GM19023 (cell line): ENCODE measurements around the gene SGCG.
"Not testable (repeated sequence)": the region's sequence is repeated elsewhere in the genome, so short reads cannot be mapped to it uniquely, and the experiment has no call there.

Experiments used
- ATAC-seq: cut with Tn5 transposase; IDR thresholded peaks from one replicate; pipeline ENCODE4 v1.9.1; 2021; ENCODE audit warnings: mild to moderate bottlenecking, moderate library complexity; ENCODE audit not compliant: unreplicated experiment

Gene SGCG, protein sequence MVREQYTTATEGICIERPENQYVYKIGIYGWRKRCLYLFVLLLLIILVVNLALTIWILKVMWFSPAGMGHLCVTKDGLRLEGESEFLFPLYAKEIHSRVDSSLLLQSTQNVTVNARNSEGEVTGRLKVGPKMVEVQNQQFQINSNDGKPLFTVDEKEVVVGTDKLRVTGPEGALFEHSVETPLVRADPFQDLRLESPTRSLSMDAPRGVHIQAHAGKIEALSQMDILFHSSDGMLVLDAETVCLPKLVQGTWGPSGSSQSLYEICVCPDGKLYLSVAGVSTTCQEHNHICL

DNA sequence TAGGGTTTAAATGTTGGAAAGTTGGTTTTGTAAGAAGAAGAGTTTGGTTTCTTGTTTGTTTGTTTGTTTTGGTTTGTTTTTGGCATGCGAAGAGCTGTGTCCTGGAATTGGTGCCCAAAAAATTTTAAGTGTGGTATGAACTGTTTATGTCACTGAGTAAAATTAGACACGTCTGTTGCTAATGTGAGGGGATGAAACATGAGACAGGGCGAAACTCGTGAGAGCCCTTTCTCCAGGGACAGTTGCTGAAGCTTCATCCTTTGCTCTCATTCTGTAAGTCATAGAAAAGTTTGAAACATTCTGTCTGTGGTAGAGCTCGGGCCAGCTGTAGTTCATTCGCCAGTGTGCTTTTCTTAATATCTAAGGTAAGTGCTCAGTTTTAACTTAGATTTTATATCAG, at the start of gene SGCG:
TSS of gene SGCG (plus strand) at position 269 of the 400 bp plus-strand sequence. CDS start 22,716 bp downstream, outside the sequence.
- ATAC-seq = no peak

DNA sequence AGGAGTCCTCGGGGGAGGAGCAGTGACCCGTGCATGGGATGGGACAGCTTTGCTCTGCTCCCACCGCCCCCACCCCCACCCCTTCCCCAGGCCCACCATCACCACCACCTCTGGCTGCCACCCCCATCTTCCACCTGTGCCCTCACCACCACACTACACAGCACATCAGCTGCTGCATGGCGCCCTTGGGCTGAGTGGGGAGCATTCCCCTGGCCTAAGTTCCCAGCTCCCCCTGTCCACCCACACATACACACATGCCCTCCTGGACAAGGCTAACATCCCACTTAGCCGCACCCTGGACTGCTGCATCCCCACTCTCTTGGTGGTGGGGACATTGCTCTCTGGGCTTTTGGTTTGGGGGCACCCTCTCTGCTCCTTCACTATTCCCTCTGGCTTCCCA, 46.2 kb upstream of the SGCG start:
- no peak for ATAC-seq

DNA sequence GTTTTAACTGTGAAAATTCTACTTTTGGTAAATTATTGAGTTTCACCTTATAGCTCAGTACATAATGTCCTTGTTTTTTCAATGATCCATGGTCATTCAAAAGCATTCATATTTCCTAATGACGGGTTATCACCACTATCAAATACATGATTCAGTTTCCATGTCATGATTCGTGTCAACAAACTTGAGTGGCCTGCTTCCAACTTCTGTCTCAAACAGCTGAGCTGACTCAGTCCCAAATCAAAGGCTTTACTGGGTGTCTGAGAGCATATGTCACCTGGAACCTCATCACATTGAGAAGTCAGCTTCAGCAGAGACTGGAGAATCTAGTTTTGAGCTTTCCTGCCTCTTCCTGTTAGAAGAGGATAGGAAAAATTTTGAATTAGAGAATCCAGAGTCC, 40.3 kb upstream of the SGCG start:
- ATAC-seq = no peak

DNA sequence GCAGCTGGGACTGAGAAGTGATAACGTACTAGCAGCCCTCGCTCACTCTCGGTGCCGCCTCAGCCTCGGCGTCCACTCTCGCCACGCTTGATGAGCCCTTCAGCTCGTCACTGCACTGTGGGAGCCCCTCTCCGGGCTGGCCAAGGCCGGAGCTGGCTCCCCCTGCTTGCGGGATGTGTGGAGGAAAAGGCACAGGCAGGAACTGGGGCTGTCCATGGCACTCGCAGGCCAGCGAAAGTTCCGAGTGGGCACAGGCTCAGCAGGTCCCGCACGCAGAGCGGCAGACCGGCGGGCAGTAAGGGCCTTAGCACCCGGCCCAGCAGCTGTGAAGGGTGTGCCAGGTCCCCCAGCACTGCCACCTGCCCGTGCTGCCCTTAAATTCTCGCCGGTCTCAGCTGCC, 38.8 kb upstream of the SGCG start:
- no peak for ATAC-seq

DNA sequence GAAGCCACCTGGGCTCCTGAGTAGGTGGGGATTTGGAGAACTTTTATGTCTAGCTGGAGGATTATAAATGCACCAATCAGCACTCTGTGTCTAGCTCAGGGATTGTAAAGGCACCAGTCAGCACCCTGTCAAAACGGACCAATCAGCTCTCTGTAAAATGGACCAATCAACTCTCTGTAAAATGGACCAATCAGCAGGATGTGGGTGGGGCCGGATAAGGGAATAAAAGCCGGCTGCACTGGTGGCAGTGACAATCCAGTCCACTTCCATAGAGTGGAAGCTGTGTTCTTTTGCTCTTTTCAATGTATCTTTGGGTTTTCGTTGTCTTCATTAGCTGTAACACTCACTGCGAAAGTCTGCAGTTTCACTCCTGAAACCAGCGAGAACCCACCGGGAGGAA, 38.2 kb upstream of the SGCG start:
- not testable (repeated sequence) for ATAC-seq

DNA sequence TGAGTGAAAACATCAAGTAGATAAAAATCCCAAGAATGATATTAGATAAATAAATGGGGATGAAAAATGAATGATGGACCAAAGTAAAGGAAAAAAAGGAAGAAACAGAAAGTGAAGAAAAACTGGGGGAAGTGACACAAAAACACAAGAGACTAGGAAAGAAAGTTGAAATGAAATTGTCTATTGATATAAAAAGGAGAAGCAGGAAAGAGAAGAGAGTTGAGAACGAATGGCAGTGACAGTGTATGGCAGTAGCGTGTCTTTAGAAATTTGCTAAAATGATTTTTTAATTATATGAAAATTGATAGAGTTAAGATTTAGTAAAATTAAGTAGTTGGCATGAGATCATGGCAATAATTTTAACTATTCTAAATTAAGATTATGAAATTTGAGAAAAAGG, 36.3 kb upstream of the SGCG start:
- no peak for ATAC-seq

DNA sequence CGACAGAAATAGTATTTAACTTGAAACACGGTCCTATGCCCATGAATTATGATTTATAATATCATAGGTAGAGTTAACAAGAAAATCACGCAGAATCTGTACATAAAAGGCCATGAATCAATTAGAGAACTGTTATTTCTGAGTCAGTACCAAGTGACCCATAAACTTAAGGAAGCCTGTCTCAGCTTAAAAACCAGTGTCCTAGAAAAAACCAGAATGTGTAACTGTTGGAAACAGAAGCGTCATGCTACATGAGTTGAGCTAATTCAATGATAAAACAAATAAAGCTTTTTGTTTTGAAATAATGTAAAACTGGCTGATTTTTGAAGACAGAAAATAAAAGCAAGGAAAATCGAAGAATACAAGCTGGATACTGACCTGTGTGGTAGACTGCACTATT, 34.8 kb upstream of the SGCG start:
- ATAC-seq = no peak

DNA sequence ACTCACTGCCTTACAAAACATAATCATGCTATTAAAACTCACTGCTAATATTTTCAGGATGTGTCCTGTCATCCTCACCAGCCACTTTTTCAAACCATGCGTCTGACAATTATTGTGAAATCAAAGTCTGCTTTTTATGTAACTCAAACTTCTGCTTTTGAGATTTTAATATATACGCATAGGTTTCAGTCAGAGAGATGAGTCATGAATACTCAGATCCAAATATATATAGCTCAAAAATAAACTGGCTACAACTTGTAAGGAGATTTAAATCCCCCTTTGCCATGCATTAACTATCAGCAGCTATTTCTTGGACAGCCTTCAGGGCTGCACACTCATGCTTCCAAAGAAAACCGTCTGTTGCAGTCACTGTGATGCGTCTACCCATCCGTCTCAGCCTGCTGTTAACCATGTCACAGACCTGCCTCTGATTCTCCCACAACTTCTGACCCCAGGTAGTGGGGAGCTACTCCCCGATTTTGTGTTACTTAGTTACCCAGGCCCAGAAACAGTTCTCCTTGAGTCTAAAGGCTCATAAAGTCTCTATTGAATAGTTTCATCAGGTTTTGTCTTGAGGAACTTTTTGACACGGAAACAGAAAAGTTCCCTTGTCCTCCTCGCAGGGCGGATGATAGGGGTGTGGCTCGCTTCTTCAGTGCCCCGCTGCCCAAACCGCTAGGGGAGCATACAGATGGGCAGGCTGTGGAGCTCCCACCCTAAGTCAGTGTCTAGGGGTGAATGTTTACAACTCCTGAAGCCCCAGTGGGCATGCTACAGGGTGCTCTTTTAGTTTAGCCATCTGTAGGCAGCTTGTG, 33.8 kb upstream of the SGCG start:
- no peak for ATAC-seq

DNA sequence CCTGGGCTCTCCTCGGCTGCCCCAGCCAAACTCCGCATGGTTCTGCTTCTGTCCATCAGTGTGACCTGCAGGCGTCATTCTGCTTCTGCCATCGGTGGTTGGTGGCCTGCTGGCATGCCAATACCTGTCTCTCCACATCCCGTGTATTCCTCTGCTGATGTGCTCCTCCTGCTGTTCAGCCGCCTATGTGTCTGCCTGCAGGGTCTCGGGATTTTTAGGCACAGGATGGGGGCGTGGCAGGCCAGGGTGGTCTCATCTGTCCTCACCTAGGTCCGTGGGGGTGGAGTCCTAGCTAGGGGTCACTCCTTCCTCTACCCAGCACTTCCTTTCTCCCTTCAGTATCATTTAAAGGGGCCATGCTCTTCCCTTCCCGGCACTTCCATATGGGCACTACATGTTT, 33.0 kb upstream of the SGCG start:
- no peak for ATAC-seq

DNA sequence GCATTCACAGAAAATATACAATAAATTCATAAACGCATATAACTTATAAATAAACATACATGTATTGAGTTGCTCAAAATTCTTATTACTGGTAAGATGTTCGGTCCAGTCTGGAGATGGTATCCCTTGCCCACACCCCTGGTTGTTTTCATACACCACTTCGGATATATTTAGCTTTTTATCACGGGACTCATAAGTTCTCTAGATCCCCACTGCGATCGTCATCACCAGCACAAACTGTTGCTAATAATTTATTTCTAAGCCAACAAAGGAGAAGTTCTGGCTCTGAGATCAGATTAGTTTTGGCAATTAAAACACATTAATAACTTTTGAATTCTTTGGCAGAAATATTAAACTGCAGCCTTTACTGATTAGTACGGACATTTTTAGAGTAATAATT, 23.0 kb upstream of the SGCG start:
- ATAC-seq = no peak

DNA sequence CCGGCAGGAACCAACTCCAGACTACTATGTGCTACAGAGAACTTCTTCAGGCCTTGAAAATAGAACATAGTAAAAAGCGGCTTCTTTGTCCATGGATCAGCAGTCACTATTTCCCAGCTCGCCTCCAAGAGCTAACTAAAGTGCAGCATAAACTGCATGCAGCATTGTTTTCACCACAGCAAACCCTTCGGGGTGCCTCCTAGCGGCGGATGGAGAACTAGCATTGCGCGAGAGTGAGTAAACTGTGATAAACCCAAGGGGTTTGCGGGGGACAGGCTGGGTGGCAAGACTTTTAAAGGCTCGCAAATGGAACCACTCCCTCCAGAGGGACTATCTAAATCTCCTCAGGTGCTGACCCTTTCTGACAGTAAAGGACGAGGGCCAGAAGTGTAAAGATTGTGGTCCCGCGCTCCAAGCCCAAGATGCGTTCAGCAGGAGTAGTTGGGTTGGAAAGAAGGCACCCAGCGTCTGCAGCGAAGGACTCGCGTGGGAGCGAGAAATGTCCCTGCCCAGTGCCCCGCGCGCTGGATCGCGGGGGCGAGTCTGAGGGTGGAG, 21.5 kb upstream of the SGCG start:
- no peak for ATAC-seq

DNA sequence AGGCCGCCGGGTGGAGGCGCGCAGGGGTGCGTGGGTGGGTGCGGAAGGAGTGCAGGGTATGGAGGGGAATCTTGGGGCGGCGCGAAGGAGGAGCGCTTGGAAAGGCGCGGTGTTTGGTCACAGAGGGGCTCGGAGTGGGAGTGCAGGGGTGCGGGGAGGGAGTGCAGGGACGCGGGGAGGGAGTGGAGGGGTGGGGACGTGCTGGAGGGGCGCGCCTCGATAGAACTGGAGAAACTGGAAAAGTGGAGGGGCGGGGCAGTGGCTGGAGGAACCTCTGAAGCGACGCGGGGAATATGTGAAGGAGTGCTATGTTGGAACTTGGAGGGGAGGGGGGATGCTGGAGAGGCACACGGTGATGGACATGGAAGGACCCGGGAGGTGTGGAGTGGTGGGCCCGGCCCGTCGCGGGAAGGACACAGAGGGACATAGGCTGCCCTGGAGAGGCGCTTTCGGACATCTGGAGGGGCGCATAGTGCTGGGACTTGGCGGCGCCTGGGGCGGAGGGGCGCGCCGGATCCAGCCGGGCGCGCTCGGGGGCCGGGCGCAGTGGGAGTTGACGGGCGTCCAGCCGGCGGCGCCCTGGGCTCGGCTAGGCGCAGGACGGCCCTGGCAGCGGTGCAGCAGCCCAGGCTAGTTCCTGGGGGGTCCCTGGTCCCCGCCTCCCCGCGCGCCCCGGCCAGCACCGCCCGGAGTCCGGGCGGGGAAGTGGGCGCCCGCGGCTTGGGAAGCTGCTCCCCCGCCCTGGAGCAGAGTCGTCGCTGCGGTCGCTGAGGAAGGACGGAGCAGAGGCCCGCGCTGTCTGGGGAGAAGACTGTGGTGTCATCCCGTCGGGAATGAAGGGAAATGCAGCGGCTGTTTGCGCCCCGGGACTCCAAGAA, 20.8 kb upstream of the SGCG start:
- ATAC-seq = no peak

DNA sequence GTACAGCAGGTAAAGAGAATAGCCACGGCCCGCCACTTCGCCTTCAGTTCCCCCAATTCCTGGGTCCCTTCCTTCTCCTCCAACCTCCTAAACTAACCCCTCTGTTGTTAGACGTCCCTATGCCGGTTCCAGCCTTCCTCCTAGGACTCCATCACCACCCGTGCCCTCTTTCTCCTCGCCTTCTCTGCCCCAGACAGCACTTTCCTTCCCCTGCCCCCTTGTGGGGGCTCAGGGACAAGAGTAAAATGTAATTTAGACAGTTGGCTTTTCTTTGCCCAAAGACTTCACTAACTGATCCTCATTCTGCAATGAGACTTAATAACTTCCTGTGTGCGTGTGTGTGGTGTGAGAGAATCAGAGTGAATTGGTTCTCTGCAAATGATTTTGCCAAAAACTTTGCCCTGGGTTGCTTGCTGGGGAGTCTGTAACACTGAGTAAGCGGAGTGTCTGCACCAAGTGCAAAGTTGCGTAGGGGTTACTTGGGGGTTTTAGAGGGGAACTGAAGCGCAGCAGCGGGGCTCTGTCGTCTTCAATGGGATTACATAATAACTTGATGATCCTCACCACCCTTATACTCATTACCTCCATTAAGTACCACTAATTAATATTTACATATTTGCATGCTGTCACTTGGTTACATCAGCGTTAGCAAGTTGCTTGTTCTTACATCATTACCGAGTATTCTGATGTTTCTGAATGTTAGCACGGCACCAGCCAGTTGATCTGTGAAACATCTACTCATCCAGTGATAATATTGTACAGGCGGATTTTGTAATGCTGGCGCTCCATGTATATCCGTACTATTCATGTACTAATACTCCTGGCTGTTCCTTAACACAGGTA, 19.9 kb upstream of the SGCG start:
- no peak for ATAC-seq

DNA sequence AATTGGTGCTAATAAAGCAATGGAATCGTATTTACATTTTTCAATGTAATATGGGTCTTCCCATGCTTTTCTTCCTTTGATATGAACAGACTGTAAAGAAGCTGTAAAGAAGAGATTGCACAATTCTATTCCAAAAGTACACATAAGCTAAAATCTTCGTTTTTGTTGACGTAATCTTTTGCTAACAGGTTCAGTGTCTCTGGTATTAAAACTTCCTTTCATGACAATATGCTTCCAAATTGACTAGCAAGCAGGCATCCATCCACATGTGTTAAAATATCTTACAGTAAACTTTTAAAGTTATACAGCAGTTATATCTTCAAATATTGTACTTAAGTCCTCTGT, 19.3 kb upstream of the SGCG start:
- no peak for ATAC-seq

DNA sequence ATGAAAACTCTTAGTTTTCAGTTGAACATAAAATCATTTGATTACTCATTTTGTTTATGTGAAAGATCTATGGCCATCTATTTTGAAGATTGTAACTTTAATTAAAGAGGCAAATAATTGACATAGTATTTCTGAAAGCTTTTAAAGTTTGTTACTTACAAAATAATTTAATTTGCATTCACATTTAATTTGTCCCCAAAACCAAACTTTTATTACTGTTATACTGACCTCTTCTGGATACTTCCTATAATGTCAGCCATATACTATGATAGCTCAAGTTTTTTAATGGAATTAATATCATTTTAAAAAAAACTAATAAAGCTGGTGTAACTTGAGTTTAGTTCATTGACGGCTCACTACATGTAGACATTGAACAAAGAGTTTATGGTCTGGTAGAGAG, 4.9 kb upstream of the SGCG start:
- ATAC-seq = no peak

DNA sequence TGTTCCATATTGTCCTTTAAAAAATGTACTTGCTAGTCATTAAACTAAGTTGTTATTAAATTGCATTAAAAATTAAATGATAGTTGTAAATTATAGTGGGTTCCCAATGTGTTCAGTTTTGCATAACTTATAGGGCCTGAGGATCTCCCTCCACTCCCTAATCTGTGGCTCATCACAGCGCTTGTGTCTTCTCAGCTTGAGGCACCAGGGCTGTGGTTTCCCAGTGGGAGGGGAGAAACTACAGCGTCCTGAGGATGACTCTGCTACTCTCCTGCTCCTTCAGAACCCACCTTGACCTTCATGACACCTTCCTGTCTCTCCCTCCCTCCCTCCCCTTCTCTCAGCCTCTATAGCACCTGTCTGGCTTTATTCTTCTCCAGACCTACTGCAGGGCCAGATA, 1.4 kb downstream of the SGCG start:
- no peak for ATAC-seq

DNA sequence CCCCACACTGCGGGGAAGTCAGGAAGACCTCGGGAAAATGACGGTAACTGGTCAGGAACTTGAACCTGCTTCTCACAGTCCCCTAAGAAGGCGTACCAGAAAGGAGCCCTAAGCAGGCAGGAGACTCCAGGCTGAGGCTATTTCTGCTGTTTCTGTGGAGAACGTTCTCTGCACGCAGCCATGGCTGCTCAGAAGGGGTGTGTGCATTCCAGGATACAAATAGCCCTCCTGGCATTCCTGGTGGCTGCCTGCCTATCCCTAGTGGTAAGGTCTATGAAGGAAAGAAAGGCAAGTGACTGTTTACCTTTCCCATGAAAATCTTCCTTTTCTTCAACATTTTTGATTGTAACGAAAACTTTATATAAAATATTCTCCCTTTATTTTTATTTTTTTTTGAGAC, 2.5 kb downstream of the SGCG start:
- no peak for ATAC-seq

DNA sequence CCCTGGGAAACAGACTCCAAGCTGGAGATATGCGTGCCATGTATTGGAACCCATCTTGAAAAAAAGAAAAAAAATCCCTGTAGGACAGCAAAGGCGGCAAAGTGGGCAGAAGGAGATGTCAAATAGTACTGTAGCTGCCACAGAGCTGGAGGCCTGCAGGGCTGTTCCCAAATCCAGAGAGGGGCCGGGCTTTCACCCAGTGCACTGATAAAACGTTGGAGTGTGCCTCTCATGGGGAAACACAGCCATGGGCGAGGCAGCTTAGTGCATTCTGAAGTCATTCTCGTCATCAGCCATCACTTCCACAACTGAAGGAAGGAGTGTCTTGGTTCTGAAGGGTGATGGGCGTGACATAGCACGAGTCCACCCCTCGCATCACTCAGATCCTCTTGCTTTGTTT, 4.8 kb downstream of the SGCG start:
- no peak for ATAC-seq

DNA sequence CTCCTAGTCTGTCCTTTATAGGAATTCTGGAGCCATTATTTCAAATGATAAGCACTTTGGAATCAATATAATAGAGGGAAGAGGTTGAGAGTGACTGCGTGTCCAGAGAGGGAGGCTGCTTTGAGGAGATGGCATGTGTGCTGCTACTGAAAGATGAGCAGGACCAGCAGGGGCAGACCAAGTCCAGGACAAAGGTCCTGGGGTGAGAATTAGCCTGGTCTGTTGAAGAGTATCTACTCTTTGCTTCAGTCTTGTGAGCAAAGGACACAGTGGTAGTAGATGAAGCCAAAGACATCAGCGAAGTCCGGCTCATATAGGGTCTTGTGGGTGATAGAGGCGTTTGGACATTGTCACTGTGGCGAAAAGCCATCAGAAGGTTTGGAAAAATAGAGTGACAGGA, 21.1 kb downstream of the SGCG start:
- ATAC-seq = no peak

DNA sequence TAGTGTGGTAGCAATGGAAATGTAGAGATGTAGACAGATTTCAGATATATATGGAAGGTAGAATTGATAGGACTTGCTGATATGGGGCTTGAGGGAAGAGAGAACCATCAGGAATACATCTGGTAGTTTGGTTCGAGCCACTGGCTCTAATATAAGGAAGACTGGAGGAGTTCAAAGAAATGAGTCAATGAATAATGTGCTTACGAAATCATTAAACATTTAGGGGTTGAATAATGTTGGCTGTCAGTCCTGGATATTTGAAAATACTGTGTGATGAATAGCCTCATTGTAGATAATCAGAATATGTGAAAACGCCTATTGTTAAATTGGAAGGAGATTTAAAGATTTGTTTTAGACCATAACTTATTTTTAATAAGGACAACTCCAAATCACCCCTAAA, 21.6 kb downstream of the SGCG start:
- ATAC-seq = no peak

DNA sequence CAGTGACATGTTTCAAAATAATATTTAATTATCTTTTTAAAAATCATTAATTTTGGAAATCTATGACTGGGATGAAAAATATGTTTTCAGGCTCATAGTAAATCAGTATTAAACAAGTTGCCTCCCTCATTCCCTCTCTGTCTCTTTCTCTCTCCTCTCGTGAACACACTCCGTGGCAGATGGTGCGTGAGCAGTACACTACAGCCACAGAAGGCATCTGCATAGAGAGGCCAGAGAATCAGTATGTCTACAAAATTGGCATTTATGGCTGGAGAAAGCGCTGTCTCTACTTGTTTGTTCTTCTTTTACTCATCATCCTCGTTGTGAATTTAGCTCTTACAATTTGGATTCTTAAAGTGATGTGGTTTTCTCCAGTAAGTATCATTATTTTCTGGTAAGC, 22.7 kb downstream of the SGCG start:
- ATAC-seq = no peak
